Measurements from ENCODE around the gene CDC25C.

DNA sequence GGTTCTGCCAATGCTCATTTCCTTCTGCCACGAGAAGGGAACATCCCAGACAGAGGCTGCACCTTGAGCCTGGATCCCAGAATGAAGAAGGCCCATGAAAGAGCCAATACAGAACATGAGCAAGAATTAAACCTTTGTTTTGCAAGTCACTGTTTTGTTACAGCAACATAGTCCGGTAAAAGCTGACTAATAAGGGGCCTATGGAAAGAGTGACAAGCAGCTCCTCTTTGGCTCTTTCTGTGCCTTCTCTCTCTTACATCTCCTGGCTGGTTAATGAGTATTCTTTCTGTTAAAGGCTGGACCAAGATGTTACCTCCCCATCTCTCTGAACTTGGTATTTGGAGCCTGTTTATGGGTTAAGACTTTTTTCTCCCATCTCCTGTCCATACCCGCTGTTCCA lies 68.0 kb downstream of the CDC25C start:
- TF ChIP-seq, protein P1, sequence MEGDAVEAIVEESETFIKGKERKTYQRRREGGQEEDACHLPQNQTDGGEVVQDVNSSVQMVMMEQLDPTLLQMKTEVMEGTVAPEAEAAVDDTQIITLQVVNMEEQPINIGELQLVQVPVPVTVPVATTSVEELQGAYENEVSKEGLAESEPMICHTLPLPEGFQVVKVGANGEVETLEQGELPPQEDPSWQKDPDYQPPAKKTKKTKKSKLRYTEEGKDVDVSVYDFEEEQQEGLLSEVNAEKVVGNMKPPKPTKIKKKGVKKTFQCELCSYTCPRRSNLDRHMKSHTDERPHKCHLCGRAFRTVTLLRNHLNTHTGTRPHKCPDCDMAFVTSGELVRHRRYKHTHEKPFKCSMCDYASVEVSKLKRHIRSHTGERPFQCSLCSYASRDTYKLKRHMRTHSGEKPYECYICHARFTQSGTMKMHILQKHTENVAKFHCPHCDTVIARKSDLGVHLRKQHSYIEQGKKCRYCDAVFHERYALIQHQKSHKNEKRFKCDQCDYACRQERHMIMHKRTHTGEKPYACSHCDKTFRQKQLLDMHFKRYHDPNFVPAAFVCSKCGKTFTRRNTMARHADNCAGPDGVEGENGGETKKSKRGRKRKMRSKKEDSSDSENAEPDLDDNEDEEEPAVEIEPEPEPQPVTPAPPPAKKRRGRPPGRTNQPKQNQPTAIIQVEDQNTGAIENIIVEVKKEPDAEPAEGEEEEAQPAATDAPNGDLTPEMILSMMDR (IDR thresholded peaks at IDR 0.05), result no peak
- TF ChIP-seq POLR2AphosphoS5 (IDR thresholded peaks at IDR 0.05; ENCODE audit: low read depth, low read length), result no peak
